GM19372 (cell line): ENCODE results near the gene SPDYE16.
A peak's percentile ranks its signal among the peaks of the same experiment; 100 is the strongest.
"Not testable (repeated sequence)": the region's sequence is repeated elsewhere in the genome, so short reads cannot be mapped to it uniquely, and the experiment has no call there.

ENCODE experiments used
- ATAC-seq: cut with Tn5 transposase; IDR thresholded peaks from one replicate; pipeline ENCODE4 v1.9.1; 2021; ENCODE audit warnings: mild to moderate bottlenecking, low read depth, moderate library complexity; ENCODE audit not compliant: unreplicated experiment

Gene SPDYE16

GRCh38 chr7:76505168-76506080 lies 37.7 kb downstream of the SPDYE16 start:
- no peak for ATAC-seq

GRCh38 chr7:76504351-76505167 lies 38.5 kb downstream of the SPDYE16 start:
- not testable (repeated sequence) for ATAC-seq

GRCh38 chr7:76503244-76503643 lies 39.9 kb downstream of the SPDYE16 start:
- not testable (repeated sequence) for ATAC-seq

- ATAC-seq, result not testable (repeated sequence)
These were observed 40.3 kb downstream of the SPDYE16 start for GRCh38 chr7:76502836-76503235.

GRCh38 chr7:76502224-76502623 lies 40.9 kb downstream of the SPDYE16 start:
- ATAC-seq, result not testable (repeated sequence)

- not testable (repeated sequence) for ATAC-seq
These were observed 43.2 kb downstream of the SPDYE16 start for GRCh38 chr7:76499924-76500241.

GRCh38 chr7:76499201-76499923 lies 43.7 kb downstream of the SPDYE16 start:
- not testable (repeated sequence) for ATAC-seq

GRCh38 chr7:76498583-76499200 lies 44.4 kb downstream of the SPDYE16 start:
- ATAC-seq, result not testable (repeated sequence)

- ATAC-seq, result not testable (repeated sequence)
These were observed 45.0 kb downstream of the SPDYE16 start for GRCh38 chr7:76497918-76498582.

- ATAC-seq, result not testable (repeated sequence)
These were observed 47.4 kb downstream of the SPDYE16 start for GRCh38 chr7:76495717-76496116.

- not testable (repeated sequence) for ATAC-seq
These were observed 51.0 kb downstream of the SPDYE16 start for GRCh38 chr7:76492139-76492538.

GRCh38 chr7:76487969-76488368 lies 55.1 kb downstream of the SPDYE16 start:
- not testable (repeated sequence) for ATAC-seq

- ATAC-seq, result peak; percentile 99
These were observed 56.5 kb downstream of the SPDYE16 start for GRCh38 chr7:76486618-76487017.

- peak; percentile 11 for ATAC-seq
These were observed 57.1 kb downstream of the SPDYE16 start for GRCh38 chr7:76485822-76486610.

GRCh38 chr7:76484456-76484855 lies 58.6 kb downstream of the SPDYE16 start:
- ATAC-seq, result not testable (repeated sequence)

- not testable (repeated sequence) for ATAC-seq
These were observed 60.0 kb downstream of the SPDYE16 start for GRCh38 chr7:76483081-76483480.

GRCh38 chr7:76482660-76483059 lies 60.4 kb downstream of the SPDYE16 start:
- not testable (repeated sequence) for ATAC-seq
